SK-N-SH (cell line): Measurements from ENCODE around the gene LRRC3C. TPM values are rescaled to one million over a fixed set of nuclear protein-coding genes. Genes with fewer than 3 reads are reported as not detected.

ENCODE experiments used
- CTCF ChIA-PET: fragments of 300-600, 350-600 bp; formaldehyde crosslinking; extraction: SDS; loops from one replicate; lab custom pipeline; 2021; lab: Yijun Ruan, JAX
- POLR2A ChIA-PET: fragments of 350-600 bp; sonication (Branson Sonifier 250); formaldehyde crosslinking; extraction: SDS; loops from one replicate; lab custom pipeline; 2020; ENCODE audit warnings: antibody characterized with exemption, inconsistent platforms; lab: Yijun Ruan, JAX
- DNase-seq: peaks from one replicate; pipeline ENCODE4 v3.0.0; 2012
- H2AFZ ChIP-seq: fragments of 200-600 bp; sonication (generic); 2 replicates; pipeline ENCODE4 v1.8.1; 2016; ENCODE audit warnings: antibody characterized with exemption, mild to moderate bottlenecking, low read depth
- H3F3A ChIP-seq: fragments of 200-600 bp; sonication (generic); replicated peaks from 2 replicates; pipeline ENCODE3; 2016; ENCODE audit warnings: antibody characterized with exemption, mild to moderate bottlenecking; ENCODE audit not compliant: insufficient read depth
- H3K27ac ChIP-seq, 2 experiments: fragments of 200-500 bp in 1 of 2; fragments of 200-600 bp in 1 of 2; sonication (Bioruptor generic) in 1 of 2; sonication (generic), shearing (Covaris generic) in 1 of 2; 2 replicates each; pipeline versions ENCODE4 v1.5.1 to v1.6.1; 2014 to 2016; ENCODE audit warnings: low read depth in 2 of 2, inconsistent platforms in 1 of 2, low read length in 1 of 2, mild to moderate bottlenecking in 1 of 2, mixed read lengths in 1 of 2
- H3K27me3 ChIP-seq: fragments of 200-600 bp; sonication (generic), shearing (Covaris generic); 2 replicates; pipeline ENCODE4 v1.6.1; 2016; ENCODE audit warnings: mixed run types; ENCODE audit not compliant: insufficient read depth
- H3K36me3 ChIP-seq, 2 experiments: fragments of 200-500 bp in 1 of 2; fragments of 200-600 bp in 1 of 2; sonication (Bioruptor generic) in 1 of 2; sonication (generic) in 1 of 2; replicated peaks in 1 of 2; 2 replicates each; pipeline versions ENCODE3 to v1.5.1; 2014 to 2016; ENCODE audit warnings: low read length in 1 of 2, mild to moderate bottlenecking in 1 of 2; ENCODE audit not compliant: insufficient read depth in 2 of 2, control insufficient read depth in 1 of 2
- H3K4me1 ChIP-seq, 2 experiments: fragments of 200-500 bp in 1 of 2; fragments of 200-600 bp in 1 of 2; sonication (Bioruptor generic) in 1 of 2; sonication (generic), shearing (Covaris generic) in 1 of 2; 2 replicates each; pipeline versions ENCODE4 v1.5.1 to v1.6.1; 2014 to 2016; ENCODE audit warnings: low read depth in 1 of 2, low read length in 1 of 2, mixed run types in 1 of 2; ENCODE audit not compliant: insufficient read depth in 2 of 2, control insufficient read depth in 1 of 2
- H3K4me2 ChIP-seq: fragments of 200-600 bp; sonication (generic), shearing (Covaris generic); 2 replicates; pipeline ENCODE4 v1.6.1; 2017; ENCODE audit warnings: mixed run types
- H3K4me3 ChIP-seq, 2 experiments: fragments of 200-500 bp in 1 of 2; fragments of 200-600 bp in 1 of 2; sonication (Bioruptor generic) in 1 of 2; sonication (generic), shearing (Covaris generic) in 1 of 2; 2 replicates each; pipeline versions ENCODE4 v1.5.1 to v1.8.1; 2014 to 2016; ENCODE audit warnings: low read depth in 2 of 2, inconsistent platforms in 1 of 2, low read length in 1 of 2, mild to moderate bottlenecking in 1 of 2, mixed read lengths in 1 of 2, moderate library complexity in 1 of 2
- H3K79me2 ChIP-seq: fragments of 200-600 bp; sonication (generic); 2 replicates; pipeline ENCODE4 v1.8.1; 2017; ENCODE audit warnings: mild to moderate bottlenecking; ENCODE audit not compliant: insufficient read depth
- H3K9ac ChIP-seq: fragments of 200-600 bp; sonication (generic); 2 replicates; pipeline ENCODE4 v1.6.1; 2017; ENCODE audit warnings: mixed run types
- H3K9me2 ChIP-seq: fragments of 200-600 bp; sonication (generic); 2 replicates; pipeline ENCODE4 v1.6.1; 2017; ENCODE audit warnings: mixed run types
- H3K9me3 ChIP-seq: fragments of 200-600 bp; sonication (generic); 2 replicates; pipeline ENCODE4 v1.6.1; 2017; ENCODE audit warnings: mixed run types, mild to moderate bottlenecking, moderate library complexity
- H4K20me1 ChIP-seq: fragments of 200-600 bp; sonication (generic); 2 replicates; pipeline ENCODE4 v1.6.1; 2017; ENCODE audit warnings: mild to moderate bottlenecking, mixed run types; ENCODE audit not compliant: insufficient read depth
- CHD2 ChIP-seq: fragments of 150-350 bp; IDR thresholded peaks from 2 replicates; pipeline ENCODE4 v1.6.1; 2018; ENCODE audit warnings: low read length; ENCODE audit not compliant: partially characterized antibody
- EP300 ChIP-seq, 2 experiments: IDR thresholded peaks; 2 replicates each; pipeline versions ENCODE4 v1.4.0 to v1.6.1; 2012; ENCODE audit warnings: borderline replicate concordance in 1 of 2, low read depth in 1 of 2, low read length in 1 of 2
- EZH2phosphoT487 ChIP-seq: fragments of 200-600 bp; sonication (generic); IDR thresholded peaks from 2 replicates; pipeline ENCODE4 v1.6.1; 2017; ENCODE audit warnings: low read depth, mixed run types, mild to moderate bottlenecking, antibody characterized with exemption, moderate library complexity, borderline replicate concordance
- FOSL2 ChIP-seq: IDR thresholded peaks from 2 replicates; pipeline ENCODE4 v1.4.0; 2012; ENCODE audit warnings: low read depth, mild to moderate bottlenecking, moderate library complexity, borderline replicate concordance
- GATA2 ChIP-seq: sonication (generic); formaldehyde crosslinking; IDR thresholded peaks from 2 replicates; pipeline ENCODE4 v1.5.0; 2020; ENCODE audit warnings: mild to moderate bottlenecking, missing genetic modification reagents
- JUND ChIP-seq: IDR thresholded peaks from 2 replicates; pipeline ENCODE4 v1.4.0; 2012
- MXI1 ChIP-seq: IDR thresholded peaks from 2 replicates; pipeline ENCODE4 v1.6.1; 2012; ENCODE audit warnings: mild to moderate bottlenecking, low read depth, low read length, improper control_type of control experiment
- NRF1 ChIP-seq: IDR thresholded peaks from 2 replicates; pipeline ENCODE4 v1.6.1; 2012; ENCODE audit warnings: low read depth, mild to moderate bottlenecking, low read length
- POLR2AphosphoS5 ChIP-seq: IDR thresholded peaks from 2 replicates; pipeline ENCODE4 v1.6.1; 2012; ENCODE audit warnings: low read depth, low read length
- RCOR1 ChIP-seq: fragments of 150-350 bp; IDR thresholded peaks from 2 replicates; pipeline ENCODE4 v1.6.1; 2017; ENCODE audit warnings: antibody characterized with exemption, low read length
- REST ChIP-seq: IDR thresholded peaks from 2 replicates; pipeline ENCODE4 v1.6.1; 2012; ENCODE audit warnings: mild to moderate bottlenecking, low read depth, low read length, moderate library complexity
- RXRA ChIP-seq: IDR thresholded peaks from 2 replicates; pipeline ENCODE4 v1.4.0; 2012; ENCODE audit warnings: low read depth, mild to moderate bottlenecking, borderline replicate concordance
- SMC3 ChIP-seq: IDR thresholded peaks from 2 replicates; pipeline ENCODE4 v1.6.1; 2012; ENCODE audit warnings: low read depth, low read length, improper control_type of control experiment
- TEAD4 ChIP-seq: IDR thresholded peaks from 2 replicates; pipeline ENCODE4 v1.4.0; 2012; ENCODE audit warnings: mild to moderate bottlenecking, borderline replicate concordance; ENCODE audit not compliant: insufficient read depth
- USF2 ChIP-seq: fragments of 150-350 bp; IDR thresholded peaks from 2 replicates; pipeline ENCODE4 v1.6.1; 2017; ENCODE audit warnings: antibody characterized with exemption, low read length, low read depth, borderline replicate concordance
- ZBTB33 ChIP-seq: IDR thresholded peaks from 2 replicates; pipeline ENCODE4 v1.4.0; 2012; ENCODE audit warnings: low read depth, borderline replicate concordance
- WGBS: methylation state at CpG from one replicate; pipeline ENCODE4 v1.1.6; 2017; ENCODE audit warnings: low lambda C conversion rate; 5-methylcytosine and 5-hydroxymethylcytosine counted together
- polyA plus RNA-seq, 3 experiments: library from polyadenylated mRNA; depleted of rRNA; stranded (reverse); fragments of >200 nt; gene quantifications; 2 replicates each; pipeline ENCODE4 v1.2.3, GENCODE V29; 2012

Gene LRRC3C
- polyA plus RNA-seq, 1 of the 3 experiments (the other 2 are of a cell fraction) = not detected

GRCh38 chr17:39972271-39972670, 44.7 kb downstream of the LRRC3C start:
- no peak overlapping the region for H3K9ac ChIP-seq
- ChIA-PET CTCF (interaction anchor here (2.2 to 6.2 kb wide), 2 partner anchors 8 to 13 kb away, joined by 9 to 29 read pairs; partner anchors contain the start of gene PSMD3), POLR2A (no interaction called here)
- no peaks in the 10 kb centered on the region for H3K36me3 ChIP-seq
- no peaks in the 10 kb centered on the region for H4K20me1 ChIP-seq
- H3K9me3 ChIP-seq = no peaks in the 10 kb centered on the region
- H3F3A ChIP-seq = no peaks in the 10 kb centered on the region
- no peak overlapping the region for H3K4me2 ChIP-seq
- no peaks in the 10 kb centered on the region for H3K9me2 ChIP-seq
- H2AFZ ChIP-seq = no peak overlapping the region
- H3K4me3 ChIP-seq = no peak overlapping the region
- no peaks in the 10 kb centered on the region for H3K79me2 ChIP-seq
- H3K27me3 ChIP-seq = no peaks in the 10 kb centered on the region
- peaks cover 0 to 6% of the 10 kb centered on the region in 2 experiments; a peak in 1 of 4 replicates for H3K4me1 ChIP-seq
- no peak overlapping the region for H3K27ac ChIP-seq
- no peak for TF ChIP-seq POLR2AphosphoS5
- no peak for TF ChIP-seq RXRA
- no peak for TF ChIP-seq USF2
- no peak for TF ChIP-seq CHD2
- TF ChIP-seq EZH2phosphoT487 = no peak
- no peak for TF ChIP-seq FOSL2
- TF ChIP-seq JUND = no peak
- TF ChIP-seq TEAD4 = no peak
- no peak for TF ChIP-seq GATA2 (CRISPR knock-in tag)
- DNase-seq = no peak
- 32% methylated on average over 3 of the region's 3 CpGs for WGBS

GRCh38 chr17:39973496-39973895, 46.0 kb downstream of the LRRC3C start:
- H4K20me1 ChIP-seq = no peaks in the 10 kb centered on the region
- no peaks in the 10 kb centered on the region for H3K79me2 ChIP-seq
- CTCF ChIA-PET = interaction anchor here (0.6 to 1.0 kb wide), 2 partner anchors 352 to 1567 kb away, joined by 3 read pairs; no protein-coding TSS in a partner anchor
- H3K4me1 ChIP-seq = peaks cover 0 to 6% of the 10 kb centered on the region in 2 experiments; a peak in 1 of 4 replicates
- no peak overlapping the region for H3K9ac ChIP-seq
- no peaks in the 10 kb centered on the region for H3K9me3 ChIP-seq
- TF ChIP-seq ZBTB33 (no peak), NRF1 (no peak), SMC3 (no peak), RCOR1 (no peak), EP300 (IDR thresholded peaks at IDR 0.05; ENCODE audit: borderline replicate concordance in 1 of 2, low read depth in 1 of 2, low read length in 1 of 2) (no peak), REST (no peak), MXI1 (no peak), GATA2 (CRISPR knock-in tag) (no peak)
- TF ChIP-seq, all 33 proteins: peak for 0
- H2AFZ ChIP-seq = peak overlapping the region; percentile 74; the same call in 1 of the 2 replicates
- H3F3A ChIP-seq = peaks cover 11% of the 10 kb centered on the region
- no peaks in the 10 kb centered on the region for H3K27me3 ChIP-seq
- H3K36me3 ChIP-seq = no peaks in the 10 kb centered on the region
- POLR2A ChIA-PET = no interaction called here
- WGBS = 53% methylated on average over 2 of the region's 2 CpGs
- peak overlapping the region; percentile 16; the same call in 1 of the 2 replicates for H3K4me2 ChIP-seq
- no peak for DNase-seq
- no peak overlapping the region for H3K4me3 ChIP-seq
- H3K9me2 ChIP-seq = no peaks in the 10 kb centered on the region
- H3K27ac ChIP-seq = no peak overlapping the region
